ENCODE results near the gene SPATA31C2. TPM values are rescaled to one million over a fixed set of nuclear protein-coding genes. Genes with fewer than 3 reads are reported as not detected.
"Not testable (repeated sequence)": the region's sequence is repeated elsewhere in the genome, so short reads cannot be mapped to it uniquely, and the experiment has no call there.

Gene SPATA31C2
- total RNA-seq, 1 donor from 2014 or later: not detected

DNA sequence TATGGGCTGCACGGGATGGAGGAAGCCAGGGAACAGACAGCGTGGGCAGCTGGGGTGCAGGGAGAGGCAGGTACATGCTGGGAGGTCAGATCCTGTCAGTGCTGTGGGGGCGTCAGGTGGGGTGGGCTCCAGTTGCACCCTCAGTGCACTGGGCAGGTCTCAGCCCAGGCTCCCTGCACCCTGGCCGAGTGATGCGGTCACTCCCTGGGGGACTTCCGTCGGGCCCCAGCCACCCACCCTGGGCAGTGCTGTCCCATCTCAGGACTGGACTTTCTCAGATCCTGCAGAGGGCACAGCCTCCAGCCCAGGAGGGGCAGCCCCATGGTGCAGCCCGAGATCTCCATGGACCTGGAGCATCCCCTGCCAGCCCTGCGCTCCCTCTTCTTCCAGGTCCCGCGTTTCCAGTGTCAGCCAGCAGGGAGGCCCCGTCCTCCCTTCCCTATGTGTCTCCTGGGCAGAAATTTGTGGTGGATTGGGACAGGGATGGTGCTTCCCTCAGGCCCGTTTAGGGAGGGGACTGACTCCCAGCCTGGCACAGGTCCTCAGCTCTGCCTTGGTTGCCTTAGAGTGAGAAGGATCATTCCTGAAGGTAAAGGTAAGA is 10.5 kb downstream of the SPATA31C2 start:
- not testable (repeated sequence) for DNase-seq (ENCODE audit: low read depth in 2 of 2)

DNA sequence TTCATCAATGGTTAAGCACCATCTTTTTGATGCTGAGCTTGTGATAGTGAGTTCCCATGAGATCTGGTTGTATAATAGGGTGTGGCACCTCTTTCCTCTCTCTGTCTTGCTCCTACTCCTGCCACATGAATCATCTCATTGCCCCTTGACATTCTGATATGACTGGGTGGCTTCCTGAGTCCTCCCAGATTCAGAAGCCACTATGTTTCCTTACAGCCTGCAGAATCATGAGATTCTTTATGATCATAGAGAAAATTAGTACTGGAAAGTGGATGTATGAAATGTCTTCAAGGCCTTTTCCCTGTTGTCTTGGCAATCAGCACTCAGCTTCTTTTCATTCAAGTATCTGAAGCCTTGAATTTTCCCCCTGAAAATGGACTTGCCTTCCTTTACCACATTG is 14.9 kb downstream of the SPATA31C2 start:
- DNase-seq (ENCODE audit: low read depth in 2 of 2): not testable (repeated sequence)

DNA sequence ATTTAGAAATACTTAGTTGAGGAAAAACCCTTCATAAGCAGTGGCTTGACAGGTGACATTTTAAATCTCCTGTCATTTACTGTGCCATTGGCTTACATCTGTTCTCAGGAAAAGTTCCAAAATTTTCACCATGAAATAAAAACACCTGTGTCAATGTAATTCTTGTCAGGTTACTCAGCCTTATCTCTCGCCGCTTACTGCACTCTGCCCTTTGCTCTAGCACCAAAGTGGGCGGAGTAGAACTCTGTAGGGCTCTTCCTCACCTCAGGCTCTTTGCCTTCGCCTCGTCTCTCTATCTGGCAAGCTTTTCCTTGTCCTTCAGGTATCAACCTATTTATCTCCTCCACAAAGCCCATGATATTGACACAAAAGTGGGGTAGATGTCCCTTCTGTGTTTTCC is 20.2 kb downstream of the SPATA31C2 start:
- not testable (repeated sequence) for DNase-seq (ENCODE audit: low read depth in 2 of 2)

DNA sequence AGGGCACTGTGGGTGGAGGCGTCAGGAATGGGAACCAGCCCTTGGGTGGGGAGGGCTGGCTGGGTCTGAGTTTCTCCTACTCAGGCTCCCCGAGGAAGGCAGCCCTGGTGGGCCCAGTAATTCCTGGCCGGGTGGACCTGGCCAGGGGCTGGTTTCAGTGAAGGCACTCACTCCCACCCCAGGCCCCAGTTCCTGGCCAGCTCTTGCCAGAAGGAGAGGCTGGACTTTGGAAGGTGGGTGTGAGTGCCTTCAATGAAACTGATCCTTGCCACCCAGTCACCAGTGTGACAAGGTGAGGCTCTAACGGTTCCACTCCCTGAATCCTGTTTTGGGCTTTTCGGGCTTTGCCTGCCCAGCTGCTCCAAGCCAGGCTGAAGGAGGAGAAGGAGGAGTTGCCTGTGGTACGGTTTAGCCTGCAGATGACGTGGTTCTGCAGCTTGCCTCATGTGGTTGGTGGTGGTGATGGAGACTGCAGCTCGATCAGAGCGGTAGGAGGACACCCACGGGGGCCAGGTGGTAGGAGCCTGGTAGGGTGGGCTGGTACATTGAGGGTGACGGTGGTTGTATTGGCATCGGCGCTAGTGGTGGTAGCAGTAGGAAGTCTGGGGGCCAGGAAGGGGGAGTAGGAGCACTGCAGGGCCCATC is 23.2 kb downstream of the SPATA31C2 start:
- DNase-seq (ENCODE audit: low read depth in 2 of 2): not testable (repeated sequence)

DNA sequence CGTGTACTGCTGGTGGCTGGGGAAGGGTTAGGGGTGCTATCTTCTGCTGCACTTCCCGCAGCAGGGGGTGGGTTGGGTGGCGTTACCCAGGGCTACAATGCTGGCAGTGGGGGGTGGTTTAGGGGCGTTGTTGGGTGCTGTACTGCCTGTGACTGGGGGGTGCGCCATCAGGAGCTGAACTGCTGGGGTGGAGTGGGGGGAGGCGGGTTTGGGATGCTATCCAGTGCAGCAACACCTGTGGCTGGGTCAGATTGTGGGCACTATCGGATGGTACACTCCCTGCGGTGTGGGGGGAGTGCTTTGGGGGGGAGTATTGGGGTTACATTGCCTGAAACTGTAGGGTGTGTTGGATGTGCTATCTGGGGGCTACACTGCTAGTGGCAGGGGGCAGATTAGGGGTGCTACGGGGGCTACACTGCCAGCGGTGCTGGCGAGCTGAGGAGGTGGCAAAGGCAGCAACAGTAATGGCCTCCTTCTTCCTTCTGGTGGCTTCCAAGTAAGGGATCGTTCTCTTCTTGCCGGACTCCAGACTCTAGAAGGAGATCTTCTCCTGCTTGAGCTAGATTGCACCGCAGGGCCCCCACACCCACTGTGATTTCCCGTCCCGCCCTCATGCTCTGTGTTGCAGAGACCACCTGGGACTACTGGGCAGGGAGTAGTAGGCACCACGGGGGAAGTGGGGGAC is 23.9 kb downstream of the SPATA31C2 start:
- DNase-seq (ENCODE audit: low read depth in 2 of 2): not testable (repeated sequence)

DNA sequence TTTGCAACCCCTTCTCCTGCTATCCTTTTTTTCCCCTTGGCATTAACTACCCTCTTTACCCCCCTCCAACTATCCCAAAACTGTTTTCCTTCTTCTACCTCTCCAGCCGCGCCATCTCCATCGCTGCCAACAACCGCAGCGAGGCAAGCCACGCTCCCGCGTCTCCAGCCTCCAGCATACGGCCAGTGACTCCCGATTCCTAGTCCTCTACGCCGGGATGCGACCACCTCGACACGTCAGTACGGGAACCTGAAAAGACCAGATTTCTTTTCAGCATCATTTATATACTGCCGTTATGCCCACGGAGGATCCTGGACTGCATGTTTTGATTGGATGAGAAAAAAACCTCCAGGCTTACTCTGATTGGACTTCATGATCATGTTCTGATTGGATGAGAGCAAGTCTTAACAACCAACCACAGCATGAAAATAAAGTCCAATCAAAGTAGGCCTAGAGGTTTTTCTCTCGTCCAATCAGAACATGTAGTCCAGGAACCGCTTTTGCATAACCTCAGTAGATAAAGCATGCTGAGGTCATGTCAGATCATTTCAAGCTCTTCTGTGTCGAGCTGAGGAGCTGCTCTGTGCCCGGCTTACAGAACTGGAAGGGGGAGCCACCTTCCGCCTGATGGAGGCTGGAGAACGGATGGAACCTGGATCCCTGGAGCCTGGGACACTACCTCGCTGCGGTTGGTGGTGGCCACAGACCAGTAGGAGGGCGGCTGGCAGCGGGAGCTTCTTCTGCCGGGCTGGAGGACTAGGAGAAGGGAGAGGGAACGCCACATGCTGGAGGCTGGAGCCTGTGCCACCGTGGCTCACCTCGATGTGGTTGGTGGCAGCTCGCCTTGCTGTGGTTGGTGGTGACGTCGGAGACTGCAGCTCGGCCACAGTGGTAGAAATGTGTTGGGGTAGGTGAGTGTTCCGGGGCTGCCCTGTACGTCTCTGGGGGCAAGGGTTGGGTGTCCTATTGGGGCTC is 24.8 kb downstream of the SPATA31C2 start:
- not testable (repeated sequence) for DNase-seq (ENCODE audit: low read depth in 2 of 2)

DNA sequence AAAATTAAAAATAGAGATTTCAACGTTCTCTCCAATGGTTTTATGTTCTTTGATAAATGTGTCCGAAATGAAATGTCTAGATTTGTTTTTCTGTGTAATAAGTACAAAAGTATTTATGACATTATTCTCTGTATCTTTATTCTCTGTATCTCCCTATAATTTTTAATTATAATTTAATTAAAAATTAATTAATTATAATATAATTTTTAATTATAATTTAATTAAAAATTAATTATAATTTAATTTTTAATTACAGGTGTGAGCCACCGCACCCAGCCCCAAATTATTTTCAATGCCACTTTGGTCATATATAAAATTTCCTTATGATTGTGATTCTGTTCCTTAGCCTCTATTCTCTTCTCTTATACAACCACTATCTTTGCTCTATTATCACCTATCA is 28.2 kb downstream of the SPATA31C2 start:
- DNase-seq (ENCODE audit: low read depth in 2 of 2): no peak

DNA sequence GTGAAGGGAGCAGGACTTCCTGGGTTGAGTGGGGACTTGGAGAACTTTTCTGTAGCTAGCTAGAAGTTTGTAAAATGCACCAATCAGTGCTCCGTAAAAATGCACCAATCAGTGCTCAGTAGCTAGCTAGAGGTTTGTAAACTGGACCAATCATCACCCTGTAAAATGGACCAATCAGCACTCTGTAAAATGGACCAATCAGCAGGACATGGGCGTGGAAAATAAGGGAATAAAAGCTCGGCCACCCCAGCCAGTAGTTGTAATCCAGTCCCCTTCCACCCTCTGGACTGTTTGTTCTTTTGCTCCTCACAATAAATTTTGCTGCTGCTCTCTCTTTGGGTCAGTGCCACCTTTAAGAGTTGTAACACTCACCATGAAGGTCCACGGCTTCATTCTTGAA is 29.5 kb downstream of the SPATA31C2 start:
- DNase-seq (ENCODE audit: low read depth in 2 of 2): no peak

DNA sequence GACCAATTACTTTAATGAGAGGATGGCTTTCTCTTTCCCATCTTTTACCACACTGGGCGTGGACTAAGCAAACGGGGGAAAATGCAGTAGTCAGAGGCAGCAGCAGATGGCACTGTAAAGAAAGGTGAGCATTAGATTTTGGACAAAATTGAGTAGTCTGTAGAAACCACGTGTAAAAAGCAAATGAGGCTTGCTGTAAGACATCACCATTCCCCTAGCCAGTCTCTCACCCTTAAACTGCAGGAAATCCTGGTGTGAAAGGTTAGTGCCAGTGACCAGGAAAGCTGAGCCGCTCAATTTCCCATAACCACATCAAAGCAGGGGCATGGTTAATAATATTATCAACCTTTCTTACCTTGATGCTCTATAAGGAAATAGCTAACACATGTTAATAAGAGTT is 31.8 kb downstream of the SPATA31C2 start:
- DNase-seq (ENCODE audit: low read depth in 2 of 2): peak in 1 of 2 donors; percentile 3

DNA sequence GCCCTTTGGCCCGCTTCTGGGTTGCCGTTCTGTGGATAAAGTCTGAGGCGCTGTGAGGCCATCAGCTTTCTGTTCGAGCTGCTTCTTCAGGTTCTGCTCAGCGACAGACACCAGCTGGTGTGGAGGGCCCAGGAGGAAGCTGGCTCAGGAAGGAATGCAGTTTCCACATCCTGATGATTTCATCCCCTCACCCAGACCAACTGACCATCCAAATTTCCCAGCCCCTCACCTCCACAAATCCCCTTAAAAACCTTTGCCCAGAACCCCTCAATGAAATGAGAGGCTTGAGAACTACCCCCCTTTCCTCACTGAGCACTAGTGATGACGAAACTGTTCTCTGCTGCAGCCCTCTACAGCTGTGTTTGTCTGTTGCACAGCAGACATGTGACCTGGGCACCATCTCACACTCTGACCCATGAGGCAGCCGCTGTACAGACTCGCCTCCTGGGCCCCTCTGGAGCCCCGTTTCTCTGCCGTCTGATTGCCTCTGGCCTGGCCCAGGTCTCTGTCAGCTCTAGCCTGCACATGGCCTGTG is 45.4 kb downstream of the SPATA31C2 start:
- DNase-seq (ENCODE audit: low read depth in 2 of 2): no peak

DNA sequence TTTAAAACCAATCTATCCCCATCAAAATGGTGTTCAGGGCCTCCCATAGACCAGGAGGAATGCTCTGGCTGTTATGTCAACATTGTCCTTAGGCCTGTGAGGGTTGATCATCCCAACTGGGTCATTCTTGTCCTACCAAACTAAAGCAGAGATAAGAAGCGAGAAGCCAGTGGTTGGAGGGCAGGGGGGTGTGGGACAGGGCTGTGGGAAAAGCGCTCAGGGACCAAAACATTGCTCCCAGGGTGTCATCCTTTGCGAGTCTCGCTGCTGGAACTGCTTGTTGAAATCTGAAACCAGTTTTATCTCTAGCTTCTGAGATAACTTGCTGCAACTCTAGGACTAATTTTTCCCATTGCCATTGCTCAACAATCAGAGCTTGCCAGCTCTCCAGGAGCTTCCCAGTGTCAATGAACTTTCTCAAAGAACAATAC is 48.1 kb downstream of the SPATA31C2 start:
- DNase-seq (ENCODE audit: low read depth in 2 of 2): no peak

DNA sequence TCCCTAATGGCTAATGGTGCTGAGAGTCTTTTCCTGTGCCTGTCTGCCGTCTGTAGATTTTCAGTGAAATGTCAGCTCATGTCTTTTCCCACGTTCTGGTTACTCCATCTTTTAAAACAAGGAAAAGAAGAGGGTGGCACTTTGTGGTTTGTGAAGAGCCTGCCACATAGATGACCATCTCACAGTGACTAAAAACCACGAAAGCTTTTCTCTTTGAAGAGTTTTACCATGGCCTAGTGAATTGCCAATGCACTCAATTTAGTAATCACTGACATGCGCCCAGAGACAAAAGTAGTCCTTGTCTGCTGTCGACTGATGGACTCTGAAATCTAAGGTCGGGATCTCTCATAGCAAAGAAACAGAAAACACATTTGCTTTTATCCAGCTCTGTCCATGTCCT is 50.4 kb downstream of the SPATA31C2 start:
- no peak for DNase-seq (ENCODE audit: low read depth in 2 of 2)

DNA sequence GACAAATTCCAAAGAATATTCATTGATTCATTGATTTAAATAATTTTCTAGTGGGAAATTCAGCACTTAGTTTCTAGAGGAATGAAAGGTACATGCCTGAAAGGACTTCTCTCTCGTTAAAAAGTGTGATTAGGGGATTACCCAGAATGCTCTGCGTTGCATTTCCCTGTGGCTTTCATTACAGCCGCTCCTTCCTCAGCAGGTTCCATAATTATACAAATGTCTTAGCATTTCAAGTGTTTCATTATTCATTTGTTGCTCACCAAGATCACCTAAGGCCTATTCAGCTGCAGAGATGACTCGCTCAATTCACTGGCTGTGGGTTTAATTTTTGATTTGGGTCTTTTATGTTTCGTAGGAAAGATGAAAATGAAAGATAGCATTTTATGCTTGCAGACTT is 52.8 kb downstream of the SPATA31C2 start:
- no peak for DNase-seq (ENCODE audit: low read depth in 2 of 2)

DNA sequence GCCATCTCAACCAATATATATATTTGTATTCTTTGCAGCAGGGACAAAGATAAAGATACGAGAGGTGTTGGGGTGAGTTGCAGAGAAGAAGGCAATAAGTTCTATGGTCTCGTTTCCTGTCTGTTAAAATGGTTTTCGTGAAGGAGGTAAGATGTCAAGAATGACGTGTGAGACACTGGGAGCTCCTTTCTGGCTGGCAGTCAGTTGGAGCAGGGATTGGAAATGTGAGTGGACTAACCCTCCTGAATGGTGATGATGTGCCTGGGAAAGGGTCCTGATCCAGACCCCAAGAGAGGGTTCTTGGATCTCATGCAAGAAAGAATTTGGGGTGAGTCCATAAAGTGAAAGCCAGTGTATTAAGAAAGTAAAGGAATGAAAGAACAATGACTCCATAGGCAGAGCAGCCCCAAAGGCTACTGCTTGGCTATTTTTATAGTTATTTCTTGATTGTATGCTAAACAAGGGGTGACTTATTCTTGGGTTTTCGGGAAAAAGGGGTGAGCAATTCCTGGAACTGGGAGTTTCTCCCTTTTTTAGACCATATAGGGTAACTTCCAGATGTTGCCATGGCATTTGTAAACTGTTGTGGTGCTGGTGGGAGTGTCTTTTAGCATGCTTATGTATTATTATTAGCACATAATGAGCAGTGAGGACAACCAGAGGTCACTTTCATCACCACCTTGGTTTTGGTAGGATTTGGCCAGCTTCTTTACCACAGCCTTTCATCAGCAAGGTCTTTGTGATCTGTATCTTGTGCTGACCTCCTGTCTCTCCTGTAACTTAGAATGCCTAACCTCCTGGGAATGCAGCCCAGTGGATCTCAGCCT is 53.7 kb downstream of the SPATA31C2 start:
- DNase-seq (ENCODE audit: low read depth in 2 of 2): no peak

Other genes with a start within 250 kb of the SPATA31C2 start
- gene SPATA31C1, start 220.5 kb downstream of the SPATA31C2 start, total RNA-seq: not detected in 2 replicates
- 0.22 and 0.60 TPM in 2 replicates for gene CDK20, start 163.9 kb downstream of the SPATA31C2 start, total RNA-seq
- 38.6 and 70.4 TPM in 2 replicates for gene SPIN1, start 250.0 kb upstream of the SPATA31C2 start, total RNA-seq